Measurements from ENCODE around the gene CINP.

Gene CINP

DNA sequence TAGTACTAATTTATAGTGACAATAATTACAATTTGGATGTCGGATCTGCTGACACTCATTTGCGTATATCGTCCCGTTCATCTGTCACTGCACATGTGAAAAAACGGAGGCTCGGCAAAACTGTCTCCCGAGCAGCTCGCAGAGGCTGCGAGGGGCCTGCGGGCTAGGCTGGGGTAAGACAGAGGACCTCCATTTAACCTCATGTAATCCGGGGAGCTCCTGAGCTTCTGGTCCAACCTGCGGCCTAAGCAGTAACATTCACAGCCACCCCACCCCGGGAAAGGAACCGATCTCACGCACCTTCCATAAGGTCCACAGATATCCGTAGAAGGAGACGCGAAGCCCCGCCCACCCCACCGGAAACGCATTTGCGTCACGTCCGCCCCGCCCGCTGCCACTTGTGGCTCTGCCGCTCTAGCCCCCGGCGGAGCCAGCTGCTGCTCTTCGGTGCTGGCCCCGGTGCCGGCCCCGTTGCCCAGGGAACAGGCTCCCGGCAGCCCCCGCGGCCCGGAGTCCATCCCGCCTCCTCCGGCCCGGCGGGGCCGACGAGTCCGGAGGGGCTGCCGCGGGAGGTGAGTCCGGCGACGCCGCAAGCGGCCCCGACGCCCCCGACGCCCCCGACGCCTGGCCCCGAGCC, at the start of gene CINP, which contains the start of gene TECPR2:
TSS of gene CINP (minus strand) at position 346 of the 637 bp plus-strand sequence. CDS start at position 307, 39 bp downstream.
TSS of gene TECPR2 (plus strand) at position 397 of the 637 bp plus-strand sequence. CDS start 13,781 bp downstream, outside the sequence.
- Histone ChIP-seq H3K4me3 (ENCODE audit: low read length) (peak within 1 kb of the TSS; percentile 91), H3K27ac (ENCODE audit: low read length) (no peak within 1 kb of the TSS)

GRCh38 chr14:102408724-102409123, 46.0 kb upstream of the CINP start:
- H3K9me3 ChIP-seq (ENCODE audit: insufficient read depth, low read depth, low read length), result no peaks in the 10 kb centered on the region
- no peak overlapping the region for H3K27ac ChIP-seq (ENCODE audit: low read length)
- H3K9ac ChIP-seq (ENCODE audit: low read depth, low read length), result no peak overlapping the region
- H3K4me1 ChIP-seq (ENCODE audit: insufficient read depth, low read length), result peaks cover 14% of the 10 kb centered on the region
- no peak overlapping the region for H3K4me3 ChIP-seq (ENCODE audit: low read length)
- H3K36me3 ChIP-seq (ENCODE audit: insufficient read depth, low read depth, low read length), result peaks cover 10% of the 10 kb centered on the region
- no peaks in the 10 kb centered on the region for H3K27me3 ChIP-seq (ENCODE audit: insufficient read depth, low read length)

More for the DNA sequence above, at the start of gene CINP, which contains the start of gene TECPR2:
- H3K36me3 ChIP-seq (ENCODE audit: insufficient read depth, low read depth, low read length), result peaks cover 15% of the 10 kb centered on the region
- peaks cover 14% of the 10 kb centered on the region for H3K4me1 ChIP-seq (ENCODE audit: insufficient read depth, low read length)
- peaks cover 6% of the 10 kb centered on the region; the same call in 1 of the 2 replicates for H3K27me3 ChIP-seq (ENCODE audit: insufficient read depth, low read length)
- H3K9ac ChIP-seq (ENCODE audit: low read depth, low read length), result peak within 1 kb of the TSS; percentile 79; the same call in 1 of the 2 replicates
- H3K9me3 ChIP-seq (ENCODE audit: insufficient read depth, low read depth, low read length), result no peaks in the 10 kb centered on the region

DNA sequence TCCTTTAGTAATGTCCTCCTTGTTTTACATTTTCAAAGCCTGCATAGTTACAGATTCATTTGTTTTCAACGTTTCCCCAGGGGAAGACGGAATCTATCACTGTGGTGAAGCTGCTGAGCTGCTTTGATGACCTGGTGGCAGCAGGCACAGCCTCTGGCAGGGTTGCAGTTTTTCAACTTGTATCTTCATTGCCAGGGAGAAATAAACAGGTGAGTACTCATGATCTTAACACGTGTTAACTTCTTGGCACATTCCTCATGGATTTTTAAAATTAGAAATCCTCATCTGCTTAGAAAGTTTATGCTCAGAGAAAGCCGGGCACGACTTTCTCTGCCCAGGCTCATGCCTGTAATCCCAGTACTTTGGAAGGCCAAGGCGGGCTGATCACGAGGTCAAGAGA, 44.6 kb upstream of the CINP start:
- H3K4me1 ChIP-seq (ENCODE audit: insufficient read depth, low read length), result peaks cover 11% of the 10 kb centered on the region
- no peaks in the 10 kb centered on the region for H3K27me3 ChIP-seq (ENCODE audit: insufficient read depth, low read length)
- no peak overlapping the region for H3K4me3 ChIP-seq (ENCODE audit: low read length)
- peaks cover 13% of the 10 kb centered on the region; the same call in 1 of the 2 replicates for H3K9me3 ChIP-seq (ENCODE audit: insufficient read depth, low read depth, low read length)
- no peak overlapping the region for H3K9ac ChIP-seq (ENCODE audit: low read depth, low read length)
- peaks cover 16% of the 10 kb centered on the region for H3K36me3 ChIP-seq (ENCODE audit: insufficient read depth, low read depth, low read length)
- no peak overlapping the region for H3K27ac ChIP-seq (ENCODE audit: low read length)

GRCh38 chr14:102403028-102403427, 40.3 kb upstream of the CINP start:
- H3K4me3 ChIP-seq (ENCODE audit: low read length), result no peak overlapping the region
- no peaks in the 10 kb centered on the region for H3K4me1 ChIP-seq (ENCODE audit: insufficient read depth, low read length)
- H3K27me3 ChIP-seq (ENCODE audit: insufficient read depth, low read length), result no peaks in the 10 kb centered on the region
- peaks cover 19% of the 10 kb centered on the region; the same call in 1 of the 2 replicates for H3K9me3 ChIP-seq (ENCODE audit: insufficient read depth, low read depth, low read length)
- H3K9ac ChIP-seq (ENCODE audit: low read depth, low read length), result no peak overlapping the region
- H3K27ac ChIP-seq (ENCODE audit: low read length), result no peak overlapping the region
- peaks cover 6% of the 10 kb centered on the region; the same call in 1 of the 2 replicates for H3K36me3 ChIP-seq (ENCODE audit: insufficient read depth, low read depth, low read length)

DNA sequence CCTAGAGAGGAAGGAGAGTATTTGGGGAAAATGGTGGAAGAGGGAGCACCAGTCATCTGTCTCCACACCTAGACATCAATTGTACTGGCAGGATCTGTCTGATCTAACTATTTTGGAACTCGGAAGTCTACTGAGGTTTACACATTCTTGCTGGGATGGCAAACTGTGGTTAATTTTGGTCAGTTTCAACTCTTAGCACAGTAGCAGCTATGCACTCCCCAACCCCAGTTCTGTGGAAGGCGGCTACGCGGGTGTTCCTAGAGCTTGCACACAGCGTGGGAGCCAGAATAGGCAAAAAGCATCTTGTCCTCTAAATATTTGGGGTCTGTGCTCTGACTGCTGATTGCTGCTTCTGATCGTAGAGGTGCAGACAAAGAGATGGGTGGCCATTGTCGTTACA, 33.8 kb upstream of the CINP start:
- H3K4me1 ChIP-seq (ENCODE audit: insufficient read depth, low read length), result peaks cover 12% of the 10 kb centered on the region
- H3K9me3 ChIP-seq (ENCODE audit: insufficient read depth, low read depth, low read length), result peaks cover 6% of the 10 kb centered on the region; the same call in 1 of the 2 replicates
- no peak overlapping the region for H3K9ac ChIP-seq (ENCODE audit: low read depth, low read length)
- H3K27ac ChIP-seq (ENCODE audit: low read length), result no peak overlapping the region
- H3K4me3 ChIP-seq (ENCODE audit: low read length), result no peak overlapping the region
- no peaks in the 10 kb centered on the region for H3K27me3 ChIP-seq (ENCODE audit: insufficient read depth, low read length)
- H3K36me3 ChIP-seq (ENCODE audit: insufficient read depth, low read depth, low read length), result no peaks in the 10 kb centered on the region

GRCh38 chr14:102394717-102395375, 32.2 kb upstream of the CINP start:
- H3K4me3 ChIP-seq (ENCODE audit: low read length), result peak overlapping the region; percentile 55; the same call in 1 of the 2 replicates
- peak overlapping the region; percentile 39 for H3K27ac ChIP-seq (ENCODE audit: low read length)
- peak overlapping the region; percentile 40; the same call in 1 of the 2 replicates for H3K9ac ChIP-seq (ENCODE audit: low read depth, low read length)
- peaks cover 19% of the 10 kb centered on the region for H3K4me1 ChIP-seq (ENCODE audit: insufficient read depth, low read length)
- no peaks in the 10 kb centered on the region for H3K36me3 ChIP-seq (ENCODE audit: insufficient read depth, low read depth, low read length)
- peaks cover 6% of the 10 kb centered on the region; the same call in 1 of the 2 replicates for H3K9me3 ChIP-seq (ENCODE audit: insufficient read depth, low read depth, low read length)
- H3K27me3 ChIP-seq (ENCODE audit: insufficient read depth, low read length), result no peaks in the 10 kb centered on the region

DNA sequence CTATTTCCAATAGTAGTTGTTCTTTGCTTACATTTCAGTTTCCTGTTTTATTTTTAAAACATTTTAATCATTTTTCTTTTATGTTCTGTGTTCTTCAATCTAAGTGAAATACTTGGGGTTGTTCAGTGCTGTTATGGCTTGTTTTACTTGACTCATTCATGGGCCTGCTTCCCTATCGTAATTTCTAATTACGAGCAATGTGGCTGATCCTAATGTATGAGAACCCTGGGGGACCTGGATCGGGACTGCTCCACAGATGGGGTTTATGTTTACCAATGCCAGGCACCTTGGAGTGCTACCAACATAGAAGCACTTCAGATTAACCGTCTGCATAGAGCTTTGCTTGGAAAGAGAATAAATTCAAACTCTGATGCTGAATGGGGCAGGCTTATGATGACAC, 29.8 kb upstream of the CINP start:
- peaks cover 19% of the 10 kb centered on the region for H3K4me1 ChIP-seq (ENCODE audit: insufficient read depth, low read length)
- H3K27me3 ChIP-seq (ENCODE audit: insufficient read depth, low read length), result no peaks in the 10 kb centered on the region
- no peak overlapping the region for H3K4me3 ChIP-seq (ENCODE audit: low read length)
- no peaks in the 10 kb centered on the region for H3K36me3 ChIP-seq (ENCODE audit: insufficient read depth, low read depth, low read length)
- H3K9ac ChIP-seq (ENCODE audit: low read depth, low read length), result no peak overlapping the region
- H3K9me3 ChIP-seq (ENCODE audit: insufficient read depth, low read depth, low read length), result no peaks in the 10 kb centered on the region
- no peak overlapping the region for H3K27ac ChIP-seq (ENCODE audit: low read length)

DNA sequence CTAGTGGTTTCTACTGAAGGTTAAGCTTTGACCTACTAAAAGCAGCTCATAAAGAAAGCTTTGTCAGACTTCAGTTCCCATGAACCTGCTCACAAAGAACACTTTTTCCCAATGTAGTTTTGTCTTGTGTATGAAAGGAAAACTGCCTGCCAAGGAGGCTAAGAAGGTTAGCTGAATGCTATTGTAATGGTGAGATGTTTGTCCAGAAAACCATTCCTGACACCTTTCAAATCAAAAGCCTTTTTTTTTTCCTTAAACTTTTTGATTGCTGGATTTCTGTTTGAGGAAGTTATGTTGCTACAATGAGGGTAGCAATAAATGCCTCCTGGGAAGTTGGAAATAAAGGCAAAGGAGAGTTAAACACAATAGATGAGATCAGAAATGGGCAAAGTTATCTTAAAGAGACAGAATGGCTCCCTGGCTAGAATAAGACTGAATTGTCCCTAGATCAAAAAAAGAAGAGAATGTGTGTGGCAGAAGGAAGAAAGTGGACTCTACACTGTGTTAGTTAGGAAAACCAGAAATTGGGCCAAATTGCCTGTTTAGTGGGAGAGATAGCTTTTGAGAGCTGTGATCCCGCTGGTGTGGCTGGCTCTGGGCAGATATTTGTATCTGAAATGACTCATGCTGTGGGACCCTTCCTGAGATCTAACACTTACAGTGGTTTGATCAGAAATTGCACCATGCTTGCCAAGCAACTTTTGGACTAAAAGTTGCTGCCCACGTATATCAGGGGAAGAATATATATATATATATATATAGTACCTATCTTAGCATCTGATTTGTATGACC, 27.6 kb upstream of the CINP start:
- no peak overlapping the region for H3K9ac ChIP-seq (ENCODE audit: low read depth, low read length)

DNA sequence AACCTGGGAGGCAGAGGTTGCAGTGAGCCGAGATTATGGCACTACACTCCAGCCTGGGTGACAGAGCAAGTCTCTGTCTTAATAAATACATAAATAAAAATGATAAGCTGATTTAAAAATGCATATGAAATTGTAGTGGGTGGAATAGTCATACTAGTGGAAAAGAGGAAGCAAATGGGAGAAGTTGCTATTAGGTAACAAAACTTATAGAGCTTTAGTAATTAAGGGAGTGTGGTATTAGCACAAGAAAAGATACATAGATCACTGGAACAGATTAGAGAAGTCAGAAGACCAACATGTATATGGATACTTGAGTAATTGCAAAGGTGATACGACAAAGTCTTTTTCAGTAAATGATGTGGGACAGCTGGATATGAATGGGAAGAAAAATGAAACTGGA, 26.6 kb upstream of the CINP start:
- Histone ChIP-seq H3K4me3 (ENCODE audit: low read length) (no peak overlapping the region), H3K4me1 (ENCODE audit: insufficient read depth, low read length) (peaks cover 12% of the 10 kb centered on the region; the same call in 1 of the 2 replicates), H3K27ac (ENCODE audit: low read length) (no peak overlapping the region), H3K9me3 (ENCODE audit: insufficient read depth, low read depth, low read length) (no peaks in the 10 kb centered on the region), H3K9ac (ENCODE audit: low read depth, low read length) (no peak overlapping the region), H3K36me3 (ENCODE audit: insufficient read depth, low read depth, low read length) (no peaks in the 10 kb centered on the region), H3K27me3 (ENCODE audit: insufficient read depth, low read length) (no peaks in the 10 kb centered on the region)

More for the DNA sequence above, 27.6 kb upstream of the CINP start:
- Histone ChIP-seq H3K27ac (ENCODE audit: low read length) (no peak overlapping the region), H3K27me3 (ENCODE audit: insufficient read depth, low read length) (no peaks in the 10 kb centered on the region), H3K36me3 (ENCODE audit: insufficient read depth, low read depth, low read length) (no peaks in the 10 kb centered on the region), H3K9me3 (ENCODE audit: insufficient read depth, low read depth, low read length) (no peaks in the 10 kb centered on the region), H3K4me3 (ENCODE audit: low read length) (no peak overlapping the region), H3K4me1 (ENCODE audit: insufficient read depth, low read length) (peaks cover 19% of the 10 kb centered on the region)

DNA sequence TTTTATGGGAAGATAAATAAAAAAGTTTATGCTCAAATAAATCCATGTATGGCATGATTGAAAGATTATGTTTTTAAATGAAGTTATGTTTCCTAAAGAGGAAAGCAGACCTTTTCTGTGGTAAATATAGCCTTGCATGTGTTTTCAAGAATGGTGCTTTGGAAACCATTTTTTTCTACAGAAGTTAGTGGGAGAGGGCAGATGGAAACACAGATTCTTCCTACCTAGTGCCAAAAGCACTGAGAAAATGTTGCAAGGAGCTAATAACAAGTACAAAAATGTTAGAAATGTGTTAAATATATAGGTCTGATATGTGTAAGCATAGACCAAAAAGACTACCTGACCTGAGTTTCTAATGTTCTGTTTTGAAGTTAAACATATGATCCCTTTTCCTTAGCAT, 24.4 kb upstream of the CINP start:
- no peak overlapping the region for H3K27ac ChIP-seq (ENCODE audit: low read length)
- H3K27me3 ChIP-seq (ENCODE audit: insufficient read depth, low read length), result no peaks in the 10 kb centered on the region
- no peaks in the 10 kb centered on the region for H3K36me3 ChIP-seq (ENCODE audit: insufficient read depth, low read depth, low read length)
- H3K9ac ChIP-seq (ENCODE audit: low read depth, low read length), result no peak overlapping the region
- peaks cover 7% of the 10 kb centered on the region; the same call in 1 of the 2 replicates for H3K4me1 ChIP-seq (ENCODE audit: insufficient read depth, low read length)
- H3K9me3 ChIP-seq (ENCODE audit: insufficient read depth, low read depth, low read length), result no peaks in the 10 kb centered on the region
- no peak overlapping the region for H3K4me3 ChIP-seq (ENCODE audit: low read length)

DNA sequence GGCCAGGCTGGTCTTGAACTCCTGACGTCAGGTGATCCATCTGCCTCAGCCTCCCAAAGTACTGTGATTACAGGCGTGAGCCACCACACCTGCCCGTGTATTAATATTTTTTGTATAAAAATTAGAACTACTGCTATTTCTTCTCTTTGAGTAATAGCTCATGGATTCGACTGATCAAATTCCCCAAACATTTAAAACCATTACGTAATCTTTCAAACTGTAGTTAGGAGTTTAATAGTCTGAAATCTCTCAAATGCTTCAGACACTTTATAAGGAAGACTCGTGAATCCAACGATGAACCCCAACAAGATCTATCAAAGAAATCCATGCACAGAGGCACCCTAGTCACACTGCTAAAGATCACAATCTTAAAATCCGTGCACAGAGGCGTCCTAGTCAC, 16.1 kb upstream of the CINP start:
- H3K27ac ChIP-seq (ENCODE audit: low read length), result no peak overlapping the region
- H3K36me3 ChIP-seq (ENCODE audit: insufficient read depth, low read depth, low read length), result peaks cover 23% of the 10 kb centered on the region
- H3K9me3 ChIP-seq (ENCODE audit: insufficient read depth, low read depth, low read length), result no peaks in the 10 kb centered on the region
- H3K4me1 ChIP-seq (ENCODE audit: insufficient read depth, low read length), result no peaks in the 10 kb centered on the region
- no peak overlapping the region for H3K4me3 ChIP-seq (ENCODE audit: low read length)
- H3K9ac ChIP-seq (ENCODE audit: low read depth, low read length), result no peak overlapping the region
- no peaks in the 10 kb centered on the region for H3K27me3 ChIP-seq (ENCODE audit: insufficient read depth, low read length)
